Measurements from ENCODE around the gene ARHGEF39.
A peak's percentile ranks its signal among the peaks of the same experiment; 100 is the strongest.
"Not testable (repeated sequence)": the region's sequence is repeated elsewhere in the genome, so short reads cannot be mapped to it uniquely, and the experiment has no call there.

ARHGEF39 gene

DNA sequence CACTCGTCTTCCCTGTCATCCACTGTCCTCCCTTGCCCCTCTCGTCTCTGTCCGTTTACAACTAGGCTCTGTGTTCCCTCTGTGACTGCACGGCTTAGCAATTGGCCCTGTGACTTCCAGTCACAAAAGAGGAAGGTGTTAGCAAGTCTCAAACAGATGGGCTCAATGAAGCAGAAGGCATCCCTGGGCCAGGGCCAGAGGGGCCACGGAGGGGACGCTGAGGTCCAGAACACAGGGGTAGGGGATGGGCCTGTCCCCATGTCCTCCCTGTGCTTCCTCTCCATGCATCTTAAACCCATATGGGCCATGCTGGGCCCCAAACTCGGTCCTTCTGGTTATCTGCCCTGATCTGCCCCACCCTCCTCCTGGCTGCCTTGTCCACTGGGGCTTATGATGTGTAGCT is 46.7 kb downstream of the ARHGEF39 start, which contains the start of gene CD72:
TSS of gene CD72 (minus strand) at position 89 of the 403 bp plus-strand sequence. CDS start 110 bp downstream, outside the sequence.
- DNase-seq, result peak; percentile 61 to 70

GRCh38 chr9:35617548-35617947 is 47.4 kb downstream of the ARHGEF39 start:
- DNase-seq, result no peak

- DNase-seq, result peak; percentile 46 to 49
These were observed 48.1 kb downstream of the ARHGEF39 start for GRCh38 chr9:35616681-35617459.

- DNase-seq, result no peak
These were observed 48.9 kb downstream of the ARHGEF39 start for GRCh38 chr9:35615981-35616680.

GRCh38 chr9:35612843-35613242 is 52.2 kb downstream of the ARHGEF39 start:
- DNase-seq, result no peak

DNA sequence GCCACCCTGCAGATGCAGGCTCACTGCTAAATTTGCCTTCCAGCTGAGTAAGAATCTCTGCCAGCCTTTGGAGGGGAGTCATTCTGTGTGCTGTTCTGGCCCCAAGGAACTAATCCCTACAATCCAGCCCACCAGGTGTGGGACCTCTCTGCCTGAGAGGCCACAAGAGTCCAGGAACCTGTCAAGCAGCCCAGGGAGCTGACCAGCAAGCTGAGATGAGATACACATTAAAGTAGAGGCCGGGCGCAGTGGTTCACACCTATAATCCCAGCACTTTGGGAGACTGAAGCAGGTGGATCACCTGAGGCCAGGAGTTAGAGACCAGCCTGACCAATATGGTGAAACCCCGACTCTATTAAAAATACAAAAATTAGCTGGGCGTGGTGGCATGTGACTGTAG is 52.9 kb downstream of the ARHGEF39 start:
- DNase-seq, result not testable (repeated sequence)

GRCh38 chr9:35611230-35611797 is 53.7 kb downstream of the ARHGEF39 start:
- peak; percentile 46 to 63 for DNase-seq

DNA sequence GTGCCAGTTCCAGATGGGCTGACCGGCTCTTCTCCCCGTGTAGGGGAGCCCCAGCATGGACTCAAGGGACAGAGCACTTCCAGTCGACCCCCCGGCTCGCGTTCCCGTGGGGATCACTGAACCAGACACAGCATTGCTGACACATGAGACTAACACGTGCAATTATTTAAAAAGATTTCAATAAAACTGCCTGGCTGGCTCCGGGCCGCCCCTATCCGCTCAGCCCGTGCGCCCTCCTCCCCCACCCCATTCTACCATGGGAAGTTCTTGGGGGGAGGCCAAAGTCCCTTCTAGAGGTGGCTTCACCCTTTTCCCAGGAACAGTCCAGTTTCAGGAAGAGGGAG is 55.2 kb downstream of the ARHGEF39 start:
- no peak for DNase-seq

Data from inflammatory macrophage (primary cell).